HL-60/S4 treated with phorbol 12-myristate 13-acetate at 8.2 ng/mL for 4 days and 3 days (cell line): Measurements from ENCODE around the gene CFAP61.
"Not testable (repeated sequence)": the region's sequence is repeated elsewhere in the genome, so short reads cannot be mapped to it uniquely, and the experiment has no call there.

Source experiments
- in situ Hi-C: fragments of 300-500 bp; cut with MboI; formaldehyde crosslinking; loops from 2 replicates; pipeline ENCODE4 v1.15.0; 2022; ENCODE audit warnings: low sequenced_read_pairs

CFAP61 gene

GRCh38 chr20:20205141-20205861 lies 153.0 kb downstream of the CFAP61 start:
- in situ Hi-C loops = no loop called here

- in situ Hi-C loops = no loop called here
Observed at GRCh38 chr20:20205862-20206236, 153.5 kb downstream of the CFAP61 start.

DNA sequence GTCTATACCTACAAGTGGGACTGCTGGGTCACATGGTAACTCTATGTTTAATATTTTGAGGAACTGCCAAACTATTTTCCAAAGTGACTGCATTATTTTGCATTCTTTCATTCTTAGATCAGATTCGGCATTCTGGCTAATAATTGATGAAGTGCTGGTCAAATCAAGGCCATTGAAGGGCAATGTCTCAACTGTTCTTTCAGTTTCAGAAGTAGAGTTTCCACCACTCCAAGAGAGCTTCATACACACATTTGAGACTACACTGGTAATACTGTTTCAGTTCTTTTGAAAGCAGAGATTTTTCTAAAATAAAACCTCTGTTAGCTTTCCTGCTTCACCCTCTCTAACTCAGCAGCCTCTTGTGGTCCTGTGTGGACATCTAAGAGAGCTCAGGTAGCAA lies 154.5 kb downstream of the CFAP61 start:
- in situ Hi-C loops = no loop called here

DNA sequence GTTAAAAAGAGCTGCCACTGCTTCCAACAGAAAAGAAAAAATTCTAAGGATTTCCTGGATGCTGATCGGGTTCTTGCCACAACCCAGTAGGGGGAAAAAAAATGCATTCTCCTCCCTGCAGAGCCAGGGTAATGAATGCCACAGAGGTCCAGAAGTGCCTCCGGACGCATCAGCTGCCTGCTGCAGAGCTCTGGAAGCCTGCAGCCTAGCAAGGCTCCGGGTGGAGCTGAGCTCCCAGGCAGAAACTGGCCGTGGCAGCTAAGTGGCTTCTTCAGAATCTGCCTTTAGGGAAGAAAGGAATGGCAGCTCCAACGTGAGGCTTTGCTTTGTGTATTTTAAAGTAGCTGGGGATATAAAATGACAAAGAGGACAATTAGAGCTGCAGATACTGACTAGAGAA lies 155.0 kb downstream of the CFAP61 start:
- in situ Hi-C loops = no loop called here

GRCh38 chr20:20207872-20208271 lies 155.5 kb downstream of the CFAP61 start:
- in situ Hi-C loops = no loop called here

DNA sequence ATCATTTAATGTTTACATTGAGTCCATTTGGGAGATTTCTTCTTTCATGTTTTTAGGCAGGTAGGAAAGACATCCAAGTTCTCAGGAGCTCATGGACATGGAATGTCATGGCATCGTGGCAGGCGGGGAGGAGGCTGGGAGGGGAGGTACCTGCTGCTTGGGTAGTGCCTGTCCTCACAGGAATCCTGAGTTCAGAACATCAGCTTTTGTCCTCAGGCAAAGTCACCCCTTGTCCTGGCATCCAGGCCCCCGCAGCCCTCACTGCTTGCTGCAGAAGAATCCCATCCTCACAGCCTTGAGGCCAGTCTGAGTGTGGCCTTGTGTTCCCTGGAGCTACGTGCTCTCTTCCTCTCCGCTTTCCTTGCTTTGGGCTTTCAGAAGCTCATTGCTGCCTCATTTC lies 157.4 kb downstream of the CFAP61 start:
- in situ Hi-C loops = no loop called here

- in situ Hi-C loops = no loop called here
Observed at GRCh38 chr20:20210327-20210726, 158.0 kb downstream of the CFAP61 start.

GRCh38 chr20:20210943-20211273 lies 158.6 kb downstream of the CFAP61 start:
- in situ Hi-C loops = no loop called here

DNA sequence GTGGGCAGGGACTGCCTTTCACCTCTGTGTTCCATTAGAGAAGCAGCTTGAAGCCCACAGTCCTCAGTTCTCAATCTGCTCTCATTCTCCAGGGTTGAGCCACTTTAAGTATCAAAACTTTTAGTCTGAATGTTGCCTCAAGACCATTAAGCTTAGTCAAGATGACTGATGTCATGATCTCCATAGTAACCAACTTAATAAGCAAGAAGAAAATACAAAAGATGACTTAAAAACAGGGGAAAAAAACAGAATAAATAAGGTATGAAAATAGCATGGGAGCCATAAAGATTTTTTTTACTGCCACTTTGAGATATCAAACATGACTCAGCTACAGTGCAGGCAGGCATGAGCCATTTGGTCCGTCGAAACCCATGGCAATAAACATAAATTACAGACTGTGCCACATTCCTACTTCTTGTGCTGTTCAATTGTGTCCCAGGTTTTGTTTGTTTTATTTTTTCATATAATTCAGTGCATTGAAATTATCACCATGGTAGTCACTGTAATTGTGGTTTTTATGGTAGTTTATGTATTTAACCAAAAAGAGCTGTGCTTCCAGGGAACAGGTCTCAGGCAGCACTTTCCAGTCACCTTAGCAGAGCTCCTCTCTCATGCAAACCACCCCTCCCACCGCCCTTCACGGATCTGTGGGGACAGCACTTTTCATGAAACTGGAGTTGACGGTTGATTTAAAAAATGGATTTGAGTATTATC lies 159.1 kb downstream of the CFAP61 start:
- in situ Hi-C loops = no loop called here

DNA sequence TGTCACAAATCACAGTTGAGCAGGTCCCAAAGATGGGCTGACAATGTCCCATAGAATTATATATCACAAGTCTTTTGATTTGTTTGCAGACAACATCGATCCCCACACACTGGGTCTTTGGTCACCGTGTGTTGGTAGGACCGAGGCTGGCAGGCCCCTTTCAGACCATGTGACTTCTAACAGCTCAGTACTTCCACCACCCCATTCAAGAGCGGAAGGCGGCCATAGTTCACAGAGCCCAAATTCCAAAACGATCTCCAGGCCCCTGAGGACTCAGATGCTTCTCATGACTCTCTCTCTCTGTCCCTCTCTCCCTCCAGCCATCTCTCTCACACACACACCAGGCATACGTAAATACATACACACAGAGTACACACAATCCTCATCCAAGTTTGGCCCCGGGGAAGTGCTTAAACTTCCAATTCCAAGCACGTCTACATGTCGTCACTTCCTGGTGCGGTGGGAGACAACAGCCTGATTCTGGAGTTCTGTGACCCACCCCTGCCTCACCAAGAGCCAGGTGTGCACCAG lies 159.7 kb downstream of the CFAP61 start:
- in situ Hi-C loops = no loop called here

DNA sequence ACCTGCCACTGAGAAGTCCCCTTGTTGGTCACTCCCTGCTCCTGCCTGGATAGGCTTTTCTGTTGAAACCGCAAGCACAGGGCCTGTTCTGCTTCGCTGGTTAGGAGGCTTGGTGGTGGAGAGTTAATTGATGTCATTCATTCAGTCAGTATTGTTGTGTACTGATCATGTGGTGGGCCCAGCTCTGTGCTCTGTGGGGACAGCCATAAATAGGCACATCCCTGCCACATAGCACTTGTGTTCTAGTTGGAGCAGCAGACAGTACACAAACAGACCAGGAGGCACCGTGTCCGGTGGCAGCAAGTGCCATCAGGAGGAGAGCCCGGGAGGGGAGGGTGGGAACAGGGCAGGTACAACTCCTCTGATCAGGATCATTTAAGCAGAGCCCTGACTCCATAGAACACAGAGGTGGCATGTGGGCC lies 160.4 kb downstream of the CFAP61 start:
- in situ Hi-C loops = no loop called here

DNA sequence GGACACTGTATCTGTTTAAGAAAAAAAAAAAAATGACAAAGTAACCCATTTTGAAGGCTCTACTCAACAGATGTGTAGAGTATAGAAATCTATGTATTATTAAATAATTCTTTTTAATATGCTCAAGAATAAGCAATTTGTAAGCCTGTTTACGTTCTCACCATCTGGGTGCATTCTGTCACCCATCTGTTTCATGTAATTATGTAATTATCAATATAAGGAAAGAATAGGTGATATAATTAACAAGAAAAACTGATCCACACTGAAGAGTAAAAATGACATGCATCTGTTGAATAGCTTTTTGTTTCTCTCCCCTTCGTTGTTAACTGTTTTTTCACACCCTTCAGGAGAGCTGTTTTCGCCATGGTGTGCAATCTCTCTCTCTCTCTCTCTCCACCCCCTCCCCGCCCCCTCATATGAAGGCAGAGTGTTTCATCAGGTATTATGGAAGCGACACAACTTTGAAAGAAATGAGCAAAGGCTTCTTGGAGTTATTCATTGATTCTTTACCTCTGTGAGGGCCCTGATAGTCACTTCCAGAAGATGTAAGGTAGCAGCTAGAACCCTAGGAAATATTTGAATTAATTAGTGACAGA lies 161.3 kb downstream of the CFAP61 start:
- in situ Hi-C loops = no loop called here

GRCh38 chr20:20214757-20215275 lies 162.5 kb downstream of the CFAP61 start:
- in situ Hi-C loops = no loop called here

DNA sequence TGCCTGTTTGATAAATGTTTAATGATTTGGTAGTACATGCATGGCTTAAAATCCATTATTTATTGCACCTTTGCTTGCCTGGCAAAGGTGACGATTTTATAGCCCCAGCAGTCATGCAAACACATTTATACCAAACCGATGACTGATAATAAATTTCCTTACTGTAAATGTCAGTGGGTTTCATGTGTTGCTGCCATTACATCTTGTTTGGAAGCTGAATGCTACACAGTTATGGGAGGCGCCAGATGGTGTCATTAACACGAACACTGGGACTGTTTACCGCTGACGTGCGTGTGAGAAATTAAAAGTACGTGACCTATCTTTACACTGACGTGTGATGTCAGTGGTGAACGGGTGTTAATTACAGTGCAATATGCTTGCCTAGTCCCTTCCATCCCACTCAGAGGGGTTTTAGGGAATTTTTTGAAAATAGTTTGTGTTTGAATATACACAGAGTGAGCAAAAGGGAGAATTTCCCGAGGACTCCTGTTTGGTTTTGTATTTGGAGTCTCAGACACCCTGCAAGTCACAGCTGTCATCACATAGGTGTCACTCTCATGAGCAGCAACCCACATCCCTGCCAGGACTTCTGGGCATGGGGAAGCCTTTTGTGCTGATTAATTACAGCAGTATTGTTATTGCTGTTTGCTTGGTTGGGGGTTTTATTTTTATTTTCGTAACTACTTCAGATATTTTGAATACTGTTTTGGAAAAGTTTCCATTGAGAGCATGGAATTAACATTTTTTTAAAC lies 163.8 kb downstream of the CFAP61 start:
- in situ Hi-C loops = no loop called here

DNA sequence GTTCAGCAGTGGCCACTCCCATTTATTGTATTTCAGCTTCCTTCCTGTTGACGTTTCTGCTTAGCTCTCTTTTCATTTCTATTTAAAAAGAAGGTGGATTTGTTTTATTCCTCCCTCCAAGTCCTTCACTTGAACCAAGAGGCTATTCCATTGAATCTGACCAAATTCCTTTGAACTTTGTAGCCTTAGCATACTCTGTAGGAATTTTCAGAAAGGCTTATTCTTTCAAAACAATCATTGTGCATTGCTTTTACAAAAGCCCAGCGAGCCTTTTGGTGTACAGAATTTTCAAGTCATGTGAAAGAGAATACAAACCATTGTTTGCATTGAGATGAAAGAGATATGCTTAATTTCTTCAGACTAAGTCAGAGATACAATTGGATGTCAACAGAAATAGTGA lies 164.6 kb downstream of the CFAP61 start:
- in situ Hi-C loops = no loop called here

- in situ Hi-C loops = no loop called here
Observed at GRCh38 chr20:20217621-20218020, 165.3 kb downstream of the CFAP61 start.

DNA sequence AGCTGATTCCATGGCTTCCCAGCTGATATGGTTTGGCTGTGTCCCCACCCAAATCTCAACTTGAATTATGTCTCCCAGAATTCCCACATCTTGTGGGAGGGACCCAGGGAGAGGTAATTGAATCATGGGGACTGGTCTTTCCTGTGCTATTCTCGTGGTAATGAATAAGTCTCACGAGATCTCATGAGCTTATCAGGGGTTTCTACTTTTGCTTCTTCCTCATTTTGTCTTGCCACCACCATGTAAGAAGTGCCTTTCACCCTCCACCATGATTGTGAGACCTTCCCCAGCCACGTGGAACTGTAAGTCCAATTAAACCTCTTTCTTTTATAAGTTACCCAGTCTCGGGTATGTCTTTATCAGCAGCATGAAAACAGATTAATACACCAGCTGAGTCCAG lies 165.8 kb downstream of the CFAP61 start:
- in situ Hi-C loops = not testable (repeated sequence)

GRCh38 chr20:20219016-20219415 lies 166.7 kb downstream of the CFAP61 start:
- in situ Hi-C loops = no loop called here

DNA sequence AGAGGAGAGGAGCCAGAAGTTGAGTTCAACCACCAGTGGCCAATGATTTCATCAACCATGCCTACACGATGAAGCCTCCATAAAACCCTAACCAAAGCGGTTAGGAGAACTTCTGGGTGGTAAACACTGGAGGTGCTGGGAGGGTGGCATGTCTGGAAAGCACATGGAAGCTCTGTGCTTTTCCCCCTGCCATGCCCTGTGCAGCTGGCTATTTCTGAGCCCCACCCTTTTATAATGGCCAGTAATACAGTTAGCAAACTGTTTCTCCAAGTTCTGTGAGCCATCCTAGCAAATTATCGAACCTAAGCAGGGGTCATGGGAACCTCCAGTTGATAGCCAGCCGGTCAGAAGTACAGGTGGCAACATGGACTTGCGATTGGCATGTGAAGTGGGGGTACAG lies 167.8 kb downstream of the CFAP61 start:
- in situ Hi-C loops = no loop called here

- in situ Hi-C loops = no loop called here
Observed at GRCh38 chr20:20223981-20224380, 171.6 kb downstream of the CFAP61 start.

DNA sequence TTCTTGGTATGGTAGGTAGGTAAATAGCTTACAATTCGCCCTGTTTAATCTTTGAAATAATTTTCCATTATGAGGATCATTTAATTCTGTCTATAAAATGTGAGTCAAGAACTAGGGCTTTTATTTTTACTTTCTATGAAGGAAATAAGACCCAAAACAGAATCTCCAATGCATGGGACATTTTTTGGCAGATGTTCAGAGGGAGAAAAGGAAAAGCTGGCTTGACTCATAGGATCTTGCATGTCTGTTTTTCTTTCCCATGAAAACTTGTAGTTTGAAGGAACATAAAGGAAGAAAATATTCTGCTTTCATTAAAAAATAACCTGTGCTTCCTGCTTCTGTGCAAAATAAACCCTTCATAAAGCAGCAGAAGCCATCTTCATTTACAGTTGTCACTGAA lies 172.5 kb downstream of the CFAP61 start:
- in situ Hi-C loops = no loop called here
